ENCODE results near the gene ZNF326.

DNA sequence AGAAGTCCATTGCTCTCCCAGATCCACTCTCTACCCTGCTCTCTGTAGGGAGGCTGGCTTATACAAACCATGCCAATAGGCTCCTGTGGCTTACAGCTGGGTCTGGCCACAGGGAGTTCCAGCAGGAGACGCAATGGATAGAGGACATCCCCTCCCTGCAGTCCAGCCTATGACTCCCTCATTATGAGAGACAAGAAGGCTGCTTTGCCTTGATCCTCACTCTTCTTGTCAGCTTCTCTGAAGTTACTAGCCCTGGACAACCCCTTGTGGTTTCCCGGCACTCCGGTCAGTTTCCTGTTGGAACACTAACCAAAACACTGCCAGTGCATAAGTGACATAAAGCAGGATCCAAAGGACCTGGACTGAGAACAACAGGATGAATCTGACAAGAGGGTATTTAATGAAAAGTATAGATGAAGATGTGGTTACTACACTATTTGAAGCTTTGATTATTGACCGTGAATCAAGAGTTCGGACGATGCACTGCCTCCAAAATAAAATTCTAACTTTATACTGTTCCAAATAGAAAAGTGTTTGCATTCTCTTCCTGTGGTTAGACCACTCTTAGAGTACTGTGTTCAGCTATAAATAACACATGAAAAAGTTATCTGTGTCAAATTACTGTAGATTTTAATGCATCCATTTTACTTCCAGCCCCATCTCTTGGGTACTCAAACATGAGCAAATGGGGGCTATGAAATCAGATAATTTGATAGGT lies 32.7 kb upstream of the ZNF326 start:
- TF ChIP-seq EZH2 (IDR thresholded peaks at IDR 0.05; ENCODE audit: low read length, missing control alignments) (no peak), CTCF (conservative IDR thresholded peaks at IDR 0.05 in 1 of 2, IDR thresholded peaks at IDR 0.05 in 1 of 2; ENCODE audit: low read depth in 1 of 2, low read length in 2 of 2) (no peak)

All from fibroblast of lung (primary cell).